Activated B cell treated with CpG ODN at 0.5 μM for 24 hours (primary cell): Measurements from ENCODE around the gene ADPRHL1. TPM values are rescaled to one million over a fixed set of nuclear protein-coding genes. Genes with fewer than 3 reads are reported as not detected.

Experiments used
- ATAC-seq: fragments of 200-7000 bp; cut with Tn5 transposase; one replicate; pipeline ENCODE4 v1.10.0; 2021; ENCODE audit warnings: low read depth, mild to moderate bottlenecking, moderate library complexity
- CTCF ChIA-PET: fragments of 350-600 bp; sonication (Branson Sonifier 250); formaldehyde crosslinking; loops from one replicate; lab custom pipeline; 2021; ENCODE audit warnings: antibody characterized with exemption; lab: Charles Lee
- POLR2A ChIA-PET: fragments of 350-600 bp; sonication (Branson Sonifier 250); formaldehyde crosslinking; loops from one replicate; lab custom pipeline; 2021; ENCODE audit warnings: antibody characterized with exemption; lab: Charles Lee
- DNase-seq: peaks from one replicate; pipeline ENCODE4 v3.0.0; 2022
- H3K27ac Mint-ChIP-seq: one replicate; pipeline ENCODE4 v1.8.0; 2020; ENCODE audit warnings: mixed read lengths
- H3K27me3 Mint-ChIP-seq: one replicate; pipeline ENCODE4 v1.8.0; 2021; ENCODE audit warnings: mixed read lengths
- H3K36me3 Mint-ChIP-seq: one replicate; pipeline ENCODE4 v1.8.0; 2021; ENCODE audit warnings: low read depth, mixed read lengths
- H3K4me1 Mint-ChIP-seq: one replicate; pipeline ENCODE4 v1.8.0; 2021; ENCODE audit warnings: mixed read lengths
- H3K4me3 Mint-ChIP-seq: one replicate; pipeline ENCODE4 v1.8.0; 2020; ENCODE audit warnings: mild to moderate bottlenecking, mixed read lengths
- H3K9me3 Mint-ChIP-seq: one replicate; pipeline ENCODE4 v1.8.0; 2020; ENCODE audit warnings: mixed read lengths
- intact Hi-C: fragments of 100-400 bp; cut with micrococcal nuclease; formaldehyde crosslinking; loops from one replicate; pipeline ENCODE4 v1.15.1; 2024
- total RNA-seq: library from RNA; stranded (reverse); gene quantifications from 2 replicates; pipeline ENCODE4 v1.2.3, GENCODE V29; 2022
- TF ChIP-seq, protein P1 (sequence below): fragments of 200-600 bp; IDR thresholded peaks from one replicate; pipeline ENCODE4 v1.8.0; 2022; ENCODE audit warnings: antibody characterized with exemption, mild to moderate bottlenecking

Gene ADPRHL1
- total RNA-seq, 1 donor from 2014 or later, result 0.84 TPM

DNA sequence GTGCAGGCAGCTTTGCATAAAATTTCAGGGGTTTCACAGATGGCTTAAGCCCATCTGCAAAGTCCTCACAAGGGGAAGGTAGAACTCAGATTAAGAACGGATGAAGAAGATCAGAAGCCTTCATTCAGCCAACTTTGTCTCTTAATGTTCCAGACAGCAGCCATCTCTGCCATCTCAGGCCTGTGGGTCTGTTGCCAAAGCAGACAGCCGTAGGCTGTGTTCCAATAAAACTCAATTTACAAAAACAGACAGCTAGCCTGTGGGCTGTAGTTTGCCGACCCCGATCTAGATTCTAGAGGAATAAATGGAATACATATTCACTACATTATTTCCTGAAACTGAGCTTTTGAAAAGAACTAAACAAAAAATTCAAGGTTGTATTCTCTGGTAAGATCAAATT, 33.4 kb upstream of the ADPRHL1 start:
- POLR2A ChIA-PET, result no interaction called here
- TF ChIP-seq, protein P1, sequence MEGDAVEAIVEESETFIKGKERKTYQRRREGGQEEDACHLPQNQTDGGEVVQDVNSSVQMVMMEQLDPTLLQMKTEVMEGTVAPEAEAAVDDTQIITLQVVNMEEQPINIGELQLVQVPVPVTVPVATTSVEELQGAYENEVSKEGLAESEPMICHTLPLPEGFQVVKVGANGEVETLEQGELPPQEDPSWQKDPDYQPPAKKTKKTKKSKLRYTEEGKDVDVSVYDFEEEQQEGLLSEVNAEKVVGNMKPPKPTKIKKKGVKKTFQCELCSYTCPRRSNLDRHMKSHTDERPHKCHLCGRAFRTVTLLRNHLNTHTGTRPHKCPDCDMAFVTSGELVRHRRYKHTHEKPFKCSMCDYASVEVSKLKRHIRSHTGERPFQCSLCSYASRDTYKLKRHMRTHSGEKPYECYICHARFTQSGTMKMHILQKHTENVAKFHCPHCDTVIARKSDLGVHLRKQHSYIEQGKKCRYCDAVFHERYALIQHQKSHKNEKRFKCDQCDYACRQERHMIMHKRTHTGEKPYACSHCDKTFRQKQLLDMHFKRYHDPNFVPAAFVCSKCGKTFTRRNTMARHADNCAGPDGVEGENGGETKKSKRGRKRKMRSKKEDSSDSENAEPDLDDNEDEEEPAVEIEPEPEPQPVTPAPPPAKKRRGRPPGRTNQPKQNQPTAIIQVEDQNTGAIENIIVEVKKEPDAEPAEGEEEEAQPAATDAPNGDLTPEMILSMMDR, result no peak
- Mint-ChIP-seq H3K9me3 (no peaks in the 10 kb centered on the region), H3K4me1 (peaks cover 28% of the 10 kb centered on the region), H3K27me3 (no peaks in the 10 kb centered on the region), H3K27ac (no peak overlapping the region), H3K36me3 (peaks cover 7% of the 10 kb centered on the region), H3K4me3 (no peak overlapping the region)
- DNase-seq, result no peak
- ATAC-seq, result no peak
- CTCF ChIA-PET, result no interaction called here
- intact Hi-C loops, result no loop called here

DNA sequence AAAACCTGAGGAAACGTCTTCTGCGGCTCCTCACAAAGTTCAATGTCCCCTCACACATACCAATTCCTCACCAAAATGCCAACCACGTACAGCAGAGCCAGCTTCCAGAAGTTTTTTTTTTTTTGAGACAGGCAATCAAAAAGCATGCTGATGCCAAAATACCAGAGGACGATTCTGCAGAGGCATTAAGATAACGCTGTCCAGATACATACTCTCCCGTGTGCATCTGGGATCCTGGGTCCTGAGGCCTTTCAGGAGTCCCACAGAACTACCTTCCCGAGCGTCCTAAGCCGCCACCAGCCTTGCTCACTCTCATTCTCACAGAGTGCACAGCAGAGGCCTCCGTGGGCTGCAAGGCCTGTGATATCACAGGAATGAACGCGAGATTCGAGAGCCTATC, 32.3 kb upstream of the ADPRHL1 start:
- ChIA-PET CTCF (no interaction called here), POLR2A (no interaction called here)
- no peaks in the 10 kb centered on the region for H3K27me3 Mint-ChIP-seq
- TF ChIP-seq, protein P1, result no peak
- ATAC-seq (no peak), DNase-seq (no peak)
- H3K4me1 Mint-ChIP-seq, result peaks cover 27% of the 10 kb centered on the region
- H3K9me3 Mint-ChIP-seq, result no peaks in the 10 kb centered on the region
- H3K36me3 Mint-ChIP-seq, result peaks cover 8% of the 10 kb centered on the region
- no peak overlapping the region for H3K27ac Mint-ChIP-seq
- H3K4me3 Mint-ChIP-seq, result no peak overlapping the region
- intact Hi-C loops, result no loop called here

DNA sequence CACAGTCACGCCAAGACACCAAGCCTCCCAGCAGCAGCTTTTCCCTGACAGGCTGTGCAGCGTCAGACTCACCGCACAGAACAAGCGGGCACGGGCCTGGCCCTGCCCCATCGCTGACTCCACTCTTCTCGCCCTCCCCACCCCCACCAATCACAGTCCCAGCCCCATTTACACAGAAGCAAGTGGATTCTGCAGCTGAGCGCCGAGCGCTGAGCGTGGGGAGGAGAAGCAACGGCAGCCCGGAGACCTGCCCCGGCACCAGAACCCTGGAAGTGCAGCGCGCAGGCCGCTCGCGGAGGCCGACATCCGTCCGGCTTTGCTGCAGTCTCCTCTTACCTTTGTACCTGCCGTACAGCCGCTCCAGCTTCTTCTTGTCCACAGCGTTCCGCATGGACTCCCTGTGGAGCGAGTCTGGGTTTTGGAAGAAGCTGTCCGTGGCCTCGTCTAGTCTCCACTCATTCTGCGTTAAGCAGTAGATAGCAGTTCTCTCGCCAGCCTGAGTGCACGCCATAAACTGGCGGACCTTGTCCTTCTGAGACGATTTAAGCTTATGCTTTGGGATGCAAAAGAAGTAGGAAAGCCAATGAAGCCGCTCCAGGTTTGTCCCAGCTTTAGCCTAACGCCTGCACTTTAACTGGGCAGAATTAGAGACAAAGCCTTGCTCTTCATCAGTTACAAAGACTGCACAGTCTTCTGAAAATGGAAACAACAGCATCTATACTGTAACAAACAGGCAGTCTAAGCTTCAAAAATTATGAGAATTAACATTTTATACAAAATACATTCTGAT, 30.4 kb upstream of the ADPRHL1 start:
- H3K27ac Mint-ChIP-seq, result no peak overlapping the region
- intact Hi-C loops, result no loop called here
- H3K36me3 Mint-ChIP-seq, result peaks cover 21% of the 10 kb centered on the region
- POLR2A ChIA-PET, result no interaction called here
- TF ChIP-seq, protein P1, result no peak
- CTCF ChIA-PET, result no interaction called here
- peaks cover 13% of the 10 kb centered on the region for H3K4me1 Mint-ChIP-seq
- H3K27me3 Mint-ChIP-seq, result no peaks in the 10 kb centered on the region
- no peak for ATAC-seq
- DNase-seq, result no peak
- no peaks in the 10 kb centered on the region for H3K9me3 Mint-ChIP-seq
- no peak overlapping the region for H3K4me3 Mint-ChIP-seq

DNA sequence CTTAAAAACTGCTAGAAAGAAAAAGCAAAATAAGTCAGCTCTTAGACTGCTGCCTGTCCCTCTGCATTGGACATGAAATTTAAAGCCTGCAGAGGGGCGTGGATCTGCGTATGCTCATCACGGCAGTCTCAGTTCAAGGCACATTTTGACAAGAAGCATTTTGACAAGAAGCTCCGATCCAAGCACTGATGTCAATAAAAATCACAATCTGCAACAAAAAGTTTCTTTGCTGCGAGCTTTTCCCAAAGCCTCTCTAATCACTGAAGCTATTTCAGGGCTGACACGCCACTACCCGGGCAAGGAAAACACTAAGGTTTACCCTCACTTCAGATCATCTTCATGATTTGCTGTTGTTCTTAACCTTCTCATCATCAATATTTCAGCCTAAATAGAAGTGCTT, 29.8 kb upstream of the ADPRHL1 start:
- no peak overlapping the region for H3K27ac Mint-ChIP-seq
- intact Hi-C loops, result no loop called here
- peaks cover 7% of the 10 kb centered on the region for H3K4me1 Mint-ChIP-seq
- ChIA-PET CTCF (no interaction called here), POLR2A (no interaction called here)
- DNase-seq (no peak), ATAC-seq (no peak)
- no peaks in the 10 kb centered on the region for H3K9me3 Mint-ChIP-seq
- no peak overlapping the region for H3K4me3 Mint-ChIP-seq
- peaks cover 26% of the 10 kb centered on the region for H3K36me3 Mint-ChIP-seq
- TF ChIP-seq, protein P1, result no peak
- no peaks in the 10 kb centered on the region for H3K27me3 Mint-ChIP-seq

DNA sequence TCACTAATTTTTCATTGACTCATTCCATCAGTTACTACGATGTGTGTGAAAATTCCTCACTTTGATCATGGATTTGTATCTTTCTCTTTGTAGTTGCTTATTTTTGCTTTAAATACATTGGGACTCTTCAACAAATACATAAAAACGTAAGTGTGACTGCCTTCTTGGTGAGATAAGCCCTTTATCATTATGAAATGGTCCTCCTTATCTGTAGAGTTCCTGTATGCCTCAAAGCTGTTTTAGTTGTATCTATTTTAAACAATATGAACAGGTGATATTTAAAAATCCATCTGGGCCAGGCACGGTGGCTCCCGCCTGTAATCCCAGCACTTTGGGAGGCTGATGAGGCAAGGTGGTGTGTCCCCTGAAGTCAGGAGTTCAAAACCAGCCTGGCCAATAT, 25.9 kb upstream of the ADPRHL1 start:
- no peak overlapping the region for H3K27ac Mint-ChIP-seq
- intact Hi-C loops, result no loop called here
- H3K4me1 Mint-ChIP-seq, result no peaks in the 10 kb centered on the region
- peaks cover 3% of the 10 kb centered on the region for H3K9me3 Mint-ChIP-seq
- H3K4me3 Mint-ChIP-seq, result no peak overlapping the region
- ATAC-seq (no peak), DNase-seq (no peak)
- ChIA-PET CTCF (no interaction called here), POLR2A (no interaction called here)
- no peaks in the 10 kb centered on the region for H3K27me3 Mint-ChIP-seq
- peaks cover 61% of the 10 kb centered on the region for H3K36me3 Mint-ChIP-seq
- TF ChIP-seq, protein P1, result no peak
